Measurements from ENCODE around the gene MAGEC1. TPM values are rescaled to one million over a fixed set of nuclear protein-coding genes. Genes with fewer than 3 reads are reported as not detected.

The MAGEC1 gene
- polyA plus RNA-seq, 1 of the 3 experiments (the other 2 are of a cell fraction) = 22.2 TPM

- H3K36me3 ChIP-seq (replicated peaks in 1 of 2; ENCODE audit: control insufficient read depth in 1 of 2, insufficient read depth in 2 of 2, low read length in 1 of 2) = no peaks in the 10 kb centered on the region
- H3F3A ChIP-seq (replicated peaks; ENCODE audit: insufficient read depth) = no peaks in the 10 kb centered on the region
- H3K9ac ChIP-seq = no peak overlapping the region
- H3K27ac ChIP-seq (ENCODE audit: low read depth in 2 of 2, low read length in 1 of 2) = no peak overlapping the region
- 5% methylated on average over 2 of the region's 2 CpGs for WGBS (ENCODE audit: low lambda C conversion rate)
- H3K9me2 ChIP-seq = no peaks in the 10 kb centered on the region
- no peak overlapping the region for H3K4me2 ChIP-seq
- H3K79me2 ChIP-seq (ENCODE audit: insufficient read depth) = no peaks in the 10 kb centered on the region
- CTCF ChIA-PET = no interaction called here
- no peaks in the 10 kb centered on the region for H3K27me3 ChIP-seq (ENCODE audit: insufficient read depth)
- H3K4me1 ChIP-seq (ENCODE audit: control insufficient read depth in 1 of 2, insufficient read depth in 2 of 2, low read depth in 1 of 2, low read length in 1 of 2) = no peaks in the 10 kb centered on the region
- H2AFZ ChIP-seq (ENCODE audit: low read depth) = no peak overlapping the region
- no peaks in the 10 kb centered on the region for H3K9me3 ChIP-seq
- no peak overlapping the region for H3K4me3 ChIP-seq (ENCODE audit: low read depth in 2 of 2, low read length in 1 of 2)
- no peaks in the 10 kb centered on the region for H4K20me1 ChIP-seq (ENCODE audit: insufficient read depth)
- TF ChIP-seq RAD21 (IDR thresholded peaks at IDR 0.05; ENCODE audit: low read length) (no peak), PBX3 (IDR thresholded peaks at IDR 0.05) (no peak), NRF1 (IDR thresholded peaks at IDR 0.05; ENCODE audit: low read depth, low read length) (no peak), MAX (IDR thresholded peaks at IDR 0.05; ENCODE audit: low read depth) (no peak), USF1 (IDR thresholded peaks at IDR 0.05; ENCODE audit: borderline replicate concordance, low read depth) (no peak), GABPA (IDR thresholded peaks at IDR 0.05; ENCODE audit: low read depth) (no peak), NFIC (IDR thresholded peaks at IDR 0.05; ENCODE audit: borderline replicate concordance) (no peak), USF2 (IDR thresholded peaks at IDR 0.05; ENCODE audit: borderline replicate concordance, low read depth, low read length) (no peak)
- DNase-seq = no peak
- POLR2A ChIA-PET = no interaction called here
Observed at GRCh38 chrX:141924293-141924692, 20.6 kb downstream of the MAGEC1 start.

GRCh38 chrX:141928432-141928831 lies 24.7 kb downstream of the MAGEC1 start:
- ChIA-PET CTCF (interaction anchor here (0.6 kb wide), 1 partner anchor 13 kb away, joined by 3 read pairs; no protein-coding TSS in a partner anchor), POLR2A (no interaction called here)
- no peak overlapping the region for H3K4me3 ChIP-seq (ENCODE audit: low read depth in 2 of 2, low read length in 1 of 2)
- H3K27me3 ChIP-seq (ENCODE audit: insufficient read depth) = no peaks in the 10 kb centered on the region
- H3K79me2 ChIP-seq (ENCODE audit: insufficient read depth) = no peaks in the 10 kb centered on the region
- no peaks in the 10 kb centered on the region for H4K20me1 ChIP-seq (ENCODE audit: insufficient read depth)
- no peak overlapping the region for H3K9ac ChIP-seq
- no peak overlapping the region for H2AFZ ChIP-seq (ENCODE audit: low read depth)
- no peak for TF ChIP-seq USF1 (IDR thresholded peaks at IDR 0.05; ENCODE audit: borderline replicate concordance, low read depth)
- peak; percentile 45; the same call in 1 of the 2 replicates for TF ChIP-seq REST (IDR thresholded peaks at IDR 0.05; ENCODE audit: low read depth, low read length)
- no peak overlapping the region for H3K27ac ChIP-seq (ENCODE audit: low read depth in 2 of 2, low read length in 1 of 2)
- H3K9me2 ChIP-seq = no peaks in the 10 kb centered on the region; the same call in 1 of the 2 replicates
- no peak for DNase-seq
- H3F3A ChIP-seq (replicated peaks; ENCODE audit: insufficient read depth) = no peaks in the 10 kb centered on the region
- H3K4me1 ChIP-seq (ENCODE audit: control insufficient read depth in 1 of 2, insufficient read depth in 2 of 2, low read depth in 1 of 2, low read length in 1 of 2) = no peaks in the 10 kb centered on the region
- H3K9me3 ChIP-seq = no peaks in the 10 kb centered on the region
- no peak overlapping the region for H3K4me2 ChIP-seq
- 3% methylated on average over 3 of the region's 3 CpGs for WGBS (ENCODE audit: low lambda C conversion rate)
- no peaks in the 10 kb centered on the region for H3K36me3 ChIP-seq (replicated peaks in 1 of 2; ENCODE audit: control insufficient read depth in 1 of 2, insufficient read depth in 2 of 2, low read length in 1 of 2)

Measured in SK-N-SH (cell line).